Esophagus squamous epithelium (tissue), 4 donors: ENCODE measurements around the gene KCNAB2.

Source experiments
- POLR2A ChIP-seq, 4 donors: fragments of 450-650 bp; IDR thresholded peaks; one replicate each; pipeline ENCODE4 v1.6.1; 2017; ENCODE audit warnings: antibody characterized with exemption in 4 of 4, mild to moderate bottlenecking in 4 of 4, moderate library complexity in 3 of 4
- TF ChIP-seq, protein P1 (sequence below), 6 experiments: fragments of 450-650 bp in 4 of 6; fragments of 200-600 bp in 2 of 6; sonication (generic) in 2 of 6; IDR thresholded peaks; one replicate each; pipeline ENCODE4 v1.5.1; 2016 to 2019; ENCODE audit warnings: antibody characterized with exemption in 6 of 6, mild to moderate bottlenecking in 4 of 6, moderate library complexity in 4 of 6

DNA sequence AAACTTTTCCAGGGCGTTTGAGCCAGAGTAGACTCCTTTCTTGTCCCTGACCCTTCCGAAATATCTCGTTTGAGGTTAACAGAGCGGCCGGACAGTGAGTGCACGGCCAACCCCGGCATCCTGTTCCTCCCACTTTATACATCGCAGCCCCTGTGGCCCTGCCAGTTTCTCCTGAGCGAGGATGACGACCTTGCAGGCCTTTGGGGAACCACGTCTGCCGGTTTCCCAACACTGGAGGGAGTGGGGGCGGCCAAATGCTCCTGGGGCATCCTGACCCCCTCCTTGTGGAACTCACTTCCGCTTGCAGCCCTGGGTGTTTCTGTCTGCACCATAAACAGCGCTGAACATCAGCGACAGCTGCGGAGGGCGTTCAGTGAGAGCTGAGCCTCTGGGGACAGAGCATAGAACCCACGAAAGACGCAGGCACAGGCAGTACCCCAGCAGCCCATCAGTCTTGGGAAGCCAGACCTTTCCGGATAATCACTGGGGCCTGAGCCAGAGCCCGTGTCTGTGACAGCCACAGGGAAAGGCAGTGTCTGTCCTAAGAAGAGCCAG is 4.8 kb upstream of the KCNAB2 start:
- TF ChIP-seq, protein P1, sequence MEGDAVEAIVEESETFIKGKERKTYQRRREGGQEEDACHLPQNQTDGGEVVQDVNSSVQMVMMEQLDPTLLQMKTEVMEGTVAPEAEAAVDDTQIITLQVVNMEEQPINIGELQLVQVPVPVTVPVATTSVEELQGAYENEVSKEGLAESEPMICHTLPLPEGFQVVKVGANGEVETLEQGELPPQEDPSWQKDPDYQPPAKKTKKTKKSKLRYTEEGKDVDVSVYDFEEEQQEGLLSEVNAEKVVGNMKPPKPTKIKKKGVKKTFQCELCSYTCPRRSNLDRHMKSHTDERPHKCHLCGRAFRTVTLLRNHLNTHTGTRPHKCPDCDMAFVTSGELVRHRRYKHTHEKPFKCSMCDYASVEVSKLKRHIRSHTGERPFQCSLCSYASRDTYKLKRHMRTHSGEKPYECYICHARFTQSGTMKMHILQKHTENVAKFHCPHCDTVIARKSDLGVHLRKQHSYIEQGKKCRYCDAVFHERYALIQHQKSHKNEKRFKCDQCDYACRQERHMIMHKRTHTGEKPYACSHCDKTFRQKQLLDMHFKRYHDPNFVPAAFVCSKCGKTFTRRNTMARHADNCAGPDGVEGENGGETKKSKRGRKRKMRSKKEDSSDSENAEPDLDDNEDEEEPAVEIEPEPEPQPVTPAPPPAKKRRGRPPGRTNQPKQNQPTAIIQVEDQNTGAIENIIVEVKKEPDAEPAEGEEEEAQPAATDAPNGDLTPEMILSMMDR (IDR thresholded peaks at IDR 0.05), result no peak
- no peak for TF ChIP-seq POLR2A (IDR thresholded peaks at IDR 0.05)
